Keratinocyte (primary cell): Measurements from ENCODE around the gene COL7A1. TPM values are rescaled to one million over a fixed set of nuclear protein-coding genes. Genes with fewer than 3 reads are reported as not detected.

Source experiments
- DNase-seq: peaks from one replicate; pipeline ENCODE4 v3.0.0-alpha.2; 2011; ENCODE audit warnings: low read depth, missing footprints, low spot score
- FAIRE-seq: peaks from 2 replicates; lab custom pipeline; 2011; peaks lifted over from hg19 to GRCh38; lab: Jason Lieb, UNC
- H2AFZ ChIP-seq: 2 replicates; pipeline ENCODE4 v1.6.0; 2012; ENCODE audit warnings: low read length, control low read depth, inconsistent platforms; ENCODE audit not compliant: control insufficient read depth
- H3K27ac ChIP-seq: 2 replicates; pipeline ENCODE4 v1.5.1; 2011; ENCODE audit warnings: low read length; ENCODE audit not compliant: control insufficient read depth, insufficient read depth
- H3K27me3 ChIP-seq: 3 replicates; pipeline ENCODE4 v1.6.0; 2011; ENCODE audit warnings: low read length; ENCODE audit not compliant: control insufficient read depth, insufficient read depth; ENCODE audit errors: extremely low read depth
- H3K36me3 ChIP-seq, 2 experiments: 2 replicates in 1 of 2; 3 replicates in 1 of 2; pipeline ENCODE4 v1.5.1; 2011; ENCODE audit warnings: low read length in 2 of 2, mild to moderate bottlenecking in 1 of 2; ENCODE audit not compliant: control insufficient read depth in 2 of 2, insufficient read depth in 2 of 2; ENCODE audit errors: extremely low read depth in 1 of 2
- H3K4me1 ChIP-seq: 3 replicates; pipeline ENCODE4 v1.5.1; 2011; ENCODE audit warnings: low read length; ENCODE audit not compliant: control insufficient read depth, insufficient read depth; ENCODE audit errors: extremely low read depth
- H3K4me2 ChIP-seq: 3 replicates; pipeline ENCODE4 v1.6.0; 2011; ENCODE audit warnings: low read depth, low read length; ENCODE audit not compliant: control insufficient read depth, insufficient read depth; ENCODE audit errors: extremely low read depth
- H3K4me3 ChIP-seq, 3 experiments: fragments of 200-600 bp in 1 of 3; sonication (generic) in 1 of 3; 2 replicates in 2 of 3; 3 replicates in 1 of 3; pipeline ENCODE4 v1.5.1; 2011 to 2016; ENCODE audit warnings: low read length in 3 of 3, mild to moderate bottlenecking in 3 of 3, control low read depth in 2 of 3, inconsistent platforms in 1 of 3, low read depth in 1 of 3, mixed read lengths in 1 of 3, mixed run types in 1 of 3, moderate library complexity in 1 of 3; ENCODE audit not compliant: control insufficient read depth in 2 of 3, insufficient read depth in 2 of 3; ENCODE audit errors: extremely low read depth in 1 of 3
- H3K79me2 ChIP-seq: 2 replicates; pipeline ENCODE4 v1.6.0; 2012; ENCODE audit warnings: low read length; ENCODE audit not compliant: control insufficient read depth, insufficient read depth
- H3K9ac ChIP-seq: 3 replicates; pipeline ENCODE4 v1.6.0; 2011; ENCODE audit warnings: low read length; ENCODE audit not compliant: control insufficient read depth, insufficient read depth; ENCODE audit errors: extremely low read depth
- H3K9me1 ChIP-seq: 3 replicates; pipeline ENCODE4 v1.6.0; 2011; ENCODE audit warnings: low read length; ENCODE audit not compliant: control insufficient read depth, insufficient read depth; ENCODE audit errors: extremely low read depth
- H3K9me3 ChIP-seq: 2 replicates; pipeline ENCODE4 v1.5.1; 2012; ENCODE audit warnings: low read depth, low read length; ENCODE audit not compliant: control insufficient read depth
- H4K20me1 ChIP-seq: 3 replicates; pipeline ENCODE4 v1.6.0; 2011; ENCODE audit warnings: low read length; ENCODE audit not compliant: control insufficient read depth, insufficient read depth; ENCODE audit errors: extremely low read depth
- CTCF ChIP-seq, 3 experiments: IDR thresholded peaks in 1 of 3; conservative IDR thresholded peaks in 1 of 3; optimal IDR thresholded peaks in 1 of 3; 2 replicates in 2 of 3; 3 replicates in 1 of 3; pipeline versions ENCODE3 to v1.5.1; 2011; ENCODE audit warnings: low read length in 3 of 3, mild to moderate bottlenecking in 3 of 3, moderate library complexity in 2 of 3, control low read depth in 1 of 3, inconsistent platforms in 1 of 3; ENCODE audit not compliant: insufficient read depth in 2 of 3; ENCODE audit errors: extremely low read depth in 1 of 3
- EZH2 ChIP-seq: IDR thresholded peaks from one replicate; pipeline ENCODE4 v1.6.1; 2012; ENCODE audit warnings: inconsistent platforms, mild to moderate bottlenecking, low read length, moderate library complexity
- dilution Hi-C: fragments of 300-500 bp; cut with MboI; formaldehyde crosslinking; loops from one replicate; pipeline ENCODE4 v1.7.0; 2020; ENCODE audit warnings: low sequenced_read_pairs; ENCODE audit not compliant: extremely low pct_ligation_motif_present
- polyA plus RNA-seq, 5 experiments: library from polyadenylated mRNA; depleted of rRNA in 3 of 5; stranded (reverse) in 3 of 5; stranded (forward) in 1 of 5; unstranded in 1 of 5; fragments of >200 nt; gene quantifications; 1 replicate in 1 of 5; 2 replicates in 3 of 5; 3 replicates in 1 of 5; pipeline versions ENCODE4 v1.2.1 to v1.2.3, GENCODE V29; 2011 to 2012; ENCODE audit warnings: missing spikeins in 2 of 5, low read depth in 1 of 5, low replicate concordance in 1 of 5

The COL7A1 gene
- polyA plus RNA-seq, 1 donor (not counting 4 experiments of a cell fraction or from before 2014, with no cell fraction given), result 59.4 TPM

DNA sequence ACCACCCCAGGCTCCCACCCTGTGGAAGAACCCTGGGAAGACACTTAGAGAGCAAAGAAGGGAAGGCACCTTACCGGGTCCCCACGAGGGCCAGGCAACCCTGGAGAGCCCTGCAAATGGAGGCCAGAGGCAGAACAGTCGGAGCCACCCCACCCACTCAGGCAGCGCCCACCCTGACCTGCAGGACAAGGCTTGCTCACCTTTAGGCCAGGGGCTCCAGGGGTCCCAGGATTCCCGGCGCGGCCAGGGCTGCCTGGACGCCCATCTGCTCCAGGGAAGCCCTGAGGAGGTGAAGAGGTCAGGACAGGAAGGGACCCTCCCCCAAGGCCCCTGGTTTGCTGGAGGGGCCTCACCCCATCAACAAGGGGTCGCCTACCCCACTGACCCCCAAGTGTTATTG lies 10.3 kb downstream of the COL7A1 start:
- Histone ChIP-seq H3K27ac (no peak overlapping the region), H3K36me3 (peaks cover 86 to 91% of the 10 kb centered on the region in 2 experiments), H2AFZ (no peak overlapping the region), H3K9ac (no peak overlapping the region), H3K9me3 (no peaks in the 10 kb centered on the region), H3K27me3 (no peaks in the 10 kb centered on the region), H4K20me1 (peaks cover 32% of the 10 kb centered on the region), H3K4me3 (no peak overlapping the region), H3K4me1 (no peaks in the 10 kb centered on the region), H3K79me2 (peaks cover 63% of the 10 kb centered on the region), H3K4me2 (no peak overlapping the region), H3K9me1 (no peaks in the 10 kb centered on the region)
- FAIRE-seq, result no peak
- DNase-seq, result no peak
- dilution Hi-C loops, result no loop called here
- TF ChIP-seq EZH2 (no peak), CTCF (optimal IDR thresholded peaks at IDR 0.05 in 1 of 3, IDR thresholded peaks at IDR 0.05 in 1 of 3, conservative IDR thresholded peaks at IDR 0.05 in 1 of 3; ENCODE audit: extremely low read depth in 1 of 3, insufficient read depth in 2 of 3, low read length in 3 of 3) (no peak)

DNA sequence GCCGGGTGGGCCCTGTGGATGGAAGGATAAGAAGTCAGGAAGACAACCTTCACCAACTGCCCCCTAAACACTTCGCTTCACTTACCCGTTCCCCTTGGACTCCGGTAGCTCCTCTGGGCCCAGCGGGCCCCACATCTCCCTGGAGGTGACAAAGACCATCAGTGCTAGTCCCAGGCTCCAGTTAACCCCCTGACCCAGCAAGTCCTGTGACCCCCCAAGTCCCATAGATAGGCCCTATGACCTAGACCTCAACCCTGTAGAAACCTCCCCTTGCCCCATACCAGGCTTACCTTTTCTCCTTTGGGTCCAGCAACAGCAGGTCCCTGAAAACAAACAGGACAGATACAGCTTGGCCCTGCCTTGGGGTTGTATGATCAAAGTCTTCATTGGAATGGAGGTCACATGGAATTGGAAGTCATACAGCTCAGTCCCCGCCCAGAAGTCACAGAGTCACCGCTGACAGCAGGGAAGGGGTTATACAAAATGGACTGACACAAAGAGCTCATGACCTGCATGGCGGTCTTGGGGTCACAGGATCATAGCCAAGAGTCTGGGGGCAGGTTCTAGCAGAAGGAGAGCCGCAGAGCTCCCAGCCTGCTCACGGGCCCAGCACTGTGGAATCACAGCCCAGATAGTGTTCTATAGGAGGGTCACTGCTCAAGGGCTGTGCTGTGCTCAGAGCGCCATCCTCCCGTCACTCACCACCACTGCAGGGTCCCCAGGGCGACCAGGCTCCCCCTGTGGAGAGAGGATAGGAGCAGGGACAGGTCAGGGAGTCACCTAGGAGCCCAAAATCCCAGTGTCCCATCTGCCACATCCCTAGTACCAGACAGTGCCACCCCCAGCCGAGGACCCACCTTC lies 13.3 kb downstream of the COL7A1 start:
- H3K9me3 ChIP-seq, result no peaks in the 10 kb centered on the region
- H2AFZ ChIP-seq, result no peak overlapping the region
- no peak for DNase-seq
- no peak overlapping the region for H3K9ac ChIP-seq
- no peak overlapping the region for H3K4me2 ChIP-seq
- FAIRE-seq, result no peak
- peaks cover 76 to 92% of the 10 kb centered on the region in 2 experiments for H3K36me3 ChIP-seq
- H3K27me3 ChIP-seq, result no peaks in the 10 kb centered on the region
- peaks cover 42% of the 10 kb centered on the region for H3K79me2 ChIP-seq
- H3K9me1 ChIP-seq, result no peaks in the 10 kb centered on the region
- TF ChIP-seq EZH2 (no peak), CTCF (optimal IDR thresholded peaks at IDR 0.05 in 1 of 3, IDR thresholded peaks at IDR 0.05 in 1 of 3, conservative IDR thresholded peaks at IDR 0.05 in 1 of 3; ENCODE audit: extremely low read depth in 1 of 3, insufficient read depth in 2 of 3, low read length in 3 of 3) (no peak)
- dilution Hi-C loops, result no loop called here
- no peak overlapping the region for H3K27ac ChIP-seq
- no peaks in the 10 kb centered on the region for H3K4me1 ChIP-seq
- no peak overlapping the region for H3K4me3 ChIP-seq
- H4K20me1 ChIP-seq, result peaks cover 18% of the 10 kb centered on the region
